Right renal cortex interstitium (tissue), 3 donors: ENCODE data around the gene SARS1. TPM values are rescaled to one million over a fixed set of nuclear protein-coding genes. Genes with fewer than 3 reads are reported as not detected.

Source experiments
- polyA plus RNA-seq, 3 donors: library from polyadenylated mRNA; unstranded; fragments of 120-200 nt; gene quantifications; one replicate each; pipeline ENCODE4 v1.2.1, GENCODE V29; 2013; ENCODE audit not compliant: insufficient read length in 3 of 3

Gene SARS1
- polyA plus RNA-seq, 3 donors = 144 to 154 (median 150) TPM

Other genes starting within 250 kb of the SARS1 start
- 10 to 100 TPM; 14.4 to 15.6 (median 14.9) TPM for gene WDR47, start 171.8 kb upstream of the SARS1 start, polyA plus RNA-seq
- gene TAF13, start 137.9 kb upstream of the SARS1 start, polyA plus RNA-seq = 10 to 100 TPM; 44.6 to 58.3 (median 47.9) TPM
- 10 to 100 TPM; 41.6 to 42.5 (median 42.1) TPM for gene TMEM167B, start 123.2 kb upstream of the SARS1 start, polyA plus RNA-seq
- 1 to 10 TPM; 1.7 to 2.2 (median 1.8) TPM for gene ELAPOR1, start 99.8 kb upstream of the SARS1 start, polyA plus RNA-seq
- 10 to 100 TPM; 24.0 to 28.6 (median 26.0) TPM for gene CELSR2, start 35.6 kb downstream of the SARS1 start, polyA plus RNA-seq
- gene PSRC1, start 69.2 kb downstream of the SARS1 start, polyA plus RNA-seq = 10 to 100 TPM; 20.4 to 27.5 (median 24.0) TPM
- gene MYBPHL, start 93.1 kb downstream of the SARS1 start, polyA plus RNA-seq = under 1 TPM in 1 of 3 donors, not detected in 2; 0.08 TPM
- 10 to 100 TPM; 58.4 to 64.9 (median 60.2) TPM for gene SORT1, start 184.0 kb downstream of the SARS1 start, polyA plus RNA-seq
- gene PSMA5, start 212.5 kb downstream of the SARS1 start, polyA plus RNA-seq = 100 to 1,000 TPM; 135 to 147 (median 136) TPM